NCI-H146 treated with DMSO at 0.1 percent for 48 hours (cell line): ENCODE data around the gene SGO2.

Source experiments
- DNase-seq: peaks from one replicate; lab custom pipeline; 2025; ENCODE audit not compliant: unreplicated experiment; lab: John Stamatoyannopoulos, UW

SGO2 gene, protein sequence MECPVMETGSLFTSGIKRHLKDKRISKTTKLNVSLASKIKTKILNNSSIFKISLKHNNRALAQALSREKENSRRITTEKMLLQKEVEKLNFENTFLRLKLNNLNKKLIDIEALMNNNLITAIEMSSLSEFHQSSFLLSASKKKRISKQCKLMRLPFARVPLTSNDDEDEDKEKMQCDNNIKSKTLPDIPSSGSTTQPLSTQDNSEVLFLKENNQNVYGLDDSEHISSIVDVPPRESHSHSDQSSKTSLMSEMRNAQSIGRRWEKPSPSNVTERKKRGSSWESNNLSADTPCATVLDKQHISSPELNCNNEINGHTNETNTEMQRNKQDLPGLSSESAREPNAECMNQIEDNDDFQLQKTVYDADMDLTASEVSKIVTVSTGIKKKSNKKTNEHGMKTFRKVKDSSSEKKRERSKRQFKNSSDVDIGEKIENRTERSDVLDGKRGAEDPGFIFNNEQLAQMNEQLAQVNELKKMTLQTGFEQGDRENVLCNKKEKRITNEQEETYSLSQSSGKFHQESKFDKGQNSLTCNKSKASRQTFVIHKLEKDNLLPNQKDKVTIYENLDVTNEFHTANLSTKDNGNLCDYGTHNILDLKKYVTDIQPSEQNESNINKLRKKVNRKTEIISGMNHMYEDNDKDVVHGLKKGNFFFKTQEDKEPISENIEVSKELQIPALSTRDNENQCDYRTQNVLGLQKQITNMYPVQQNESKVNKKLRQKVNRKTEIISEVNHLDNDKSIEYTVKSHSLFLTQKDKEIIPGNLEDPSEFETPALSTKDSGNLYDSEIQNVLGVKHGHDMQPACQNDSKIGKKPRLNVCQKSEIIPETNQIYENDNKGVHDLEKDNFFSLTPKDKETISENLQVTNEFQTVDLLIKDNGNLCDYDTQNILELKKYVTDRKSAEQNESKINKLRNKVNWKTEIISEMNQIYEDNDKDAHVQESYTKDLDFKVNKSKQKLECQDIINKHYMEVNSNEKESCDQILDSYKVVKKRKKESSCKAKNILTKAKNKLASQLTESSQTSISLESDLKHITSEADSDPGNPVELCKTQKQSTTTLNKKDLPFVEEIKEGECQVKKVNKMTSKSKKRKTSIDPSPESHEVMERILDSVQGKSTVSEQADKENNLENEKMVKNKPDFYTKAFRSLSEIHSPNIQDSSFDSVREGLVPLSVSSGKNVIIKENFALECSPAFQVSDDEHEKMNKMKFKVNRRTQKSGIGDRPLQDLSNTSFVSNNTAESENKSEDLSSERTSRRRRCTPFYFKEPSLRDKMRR

DNA sequence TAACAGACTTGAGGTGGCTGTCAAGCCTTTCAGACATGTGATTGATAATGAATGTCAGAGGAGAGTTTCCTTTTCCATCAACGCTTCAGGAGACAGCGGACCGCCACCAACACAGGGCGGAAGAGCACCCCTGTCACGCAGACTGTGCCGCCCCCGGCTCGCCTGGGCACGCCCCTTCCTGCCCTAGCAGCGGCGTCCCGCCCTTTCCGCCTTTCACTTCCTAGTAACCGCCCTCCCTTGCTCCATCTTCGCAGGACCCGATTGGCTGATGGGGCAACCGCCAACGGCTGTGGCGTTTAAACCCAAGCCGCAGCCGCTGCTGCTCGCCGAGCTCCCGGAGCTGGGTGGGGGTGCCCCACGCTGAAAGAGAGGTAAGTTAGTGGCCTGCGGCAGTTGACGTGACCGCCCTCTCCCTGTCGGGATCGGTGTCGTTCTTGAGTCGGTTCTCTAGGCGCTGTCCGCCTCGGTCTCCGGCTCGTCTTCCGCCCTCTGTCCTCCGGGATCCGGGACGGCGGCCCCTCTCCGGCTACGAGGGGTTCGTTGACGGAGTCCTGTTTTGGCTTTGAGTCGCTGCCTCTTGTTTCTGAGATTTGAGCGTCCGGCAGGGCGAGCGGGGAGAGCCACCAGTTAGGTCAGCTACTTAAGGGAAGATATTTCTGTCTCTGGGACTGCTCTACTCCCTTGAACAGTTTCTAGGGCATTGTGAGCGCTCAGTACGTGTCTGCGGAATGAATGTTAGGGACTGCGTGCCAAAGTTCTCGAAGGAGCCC lies at the start of gene SGO2:
SGO2 (plus strand) TSS at position 326 of the 770 bp plus-strand sequence. CDS start 6,769 bp downstream, outside the sequence.
- DNase-seq: peak; percentile 83

DNA sequence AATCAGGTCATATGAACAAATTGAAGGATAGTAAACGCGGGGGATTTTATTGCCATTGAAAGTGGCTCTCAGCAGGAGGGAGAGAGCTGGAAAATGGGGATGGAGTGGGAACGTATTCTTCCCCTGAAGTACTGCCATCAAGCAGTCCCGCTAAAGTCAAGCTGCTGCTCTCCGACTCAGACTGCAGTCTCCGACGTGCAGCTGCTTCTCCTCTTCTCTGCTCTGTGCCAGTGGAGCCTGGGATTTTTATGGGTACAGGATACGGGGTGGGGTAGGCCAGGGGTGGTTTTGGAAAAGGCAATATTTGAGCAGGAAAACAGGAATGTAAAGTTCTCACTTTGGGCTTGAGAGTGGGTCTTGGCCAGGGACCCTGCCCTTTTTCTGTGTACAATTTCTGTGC lies 49.2 kb upstream of the SGO2 start:
- DNase-seq: no peak

DNA sequence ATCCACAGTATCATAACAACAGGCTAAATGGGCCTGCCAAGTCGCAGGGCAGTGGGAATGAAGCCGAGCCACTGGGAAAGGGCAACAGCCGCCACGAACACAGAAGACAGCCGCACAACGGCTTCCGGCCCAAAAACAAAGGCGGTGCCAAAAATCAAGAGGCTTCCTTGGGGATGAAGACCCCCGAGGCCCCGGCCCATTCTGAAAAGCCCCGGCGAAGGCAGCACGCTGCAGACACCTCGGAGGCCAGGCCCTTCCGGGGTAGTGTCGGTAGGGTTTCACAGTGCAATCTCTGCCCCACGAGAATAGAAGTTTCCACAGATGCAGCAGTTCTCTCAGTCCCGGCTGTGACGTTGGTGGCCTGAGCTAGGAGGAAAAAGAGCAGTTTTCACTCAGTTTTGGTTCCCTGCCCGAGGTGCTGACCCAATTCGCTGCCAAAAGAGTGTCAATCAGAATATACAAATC lies 48.3 kb upstream of the SGO2 start:
- DNase-seq: no peak

DNA sequence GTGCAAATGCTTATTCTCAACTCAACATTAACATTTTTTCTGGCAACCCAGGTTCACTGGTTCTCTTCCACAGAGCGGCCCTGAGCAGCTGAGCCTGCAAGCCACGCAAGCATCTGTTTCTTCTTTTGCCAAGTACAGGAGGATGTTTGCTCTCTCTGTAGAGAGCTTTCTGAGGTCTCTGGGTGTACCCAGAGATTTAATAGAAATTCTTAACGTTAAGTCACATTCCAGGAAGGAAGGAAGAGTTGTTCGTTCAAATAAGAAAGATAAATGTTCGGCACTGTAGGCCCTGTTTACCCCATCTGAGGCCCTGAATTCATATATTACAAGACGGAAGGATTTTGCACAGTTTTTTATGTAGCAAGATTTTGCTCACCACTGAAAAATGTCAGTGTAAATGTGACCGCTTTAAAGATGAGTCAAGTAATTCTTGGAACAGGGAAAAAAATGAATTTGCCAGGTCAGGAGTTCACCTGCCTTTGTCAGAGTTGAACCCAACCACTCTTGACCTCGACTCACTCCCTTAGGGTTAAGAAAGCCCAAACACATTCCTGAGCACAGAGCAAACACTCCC lies 46.2 kb upstream of the SGO2 start:
- DNase-seq: no peak

DNA sequence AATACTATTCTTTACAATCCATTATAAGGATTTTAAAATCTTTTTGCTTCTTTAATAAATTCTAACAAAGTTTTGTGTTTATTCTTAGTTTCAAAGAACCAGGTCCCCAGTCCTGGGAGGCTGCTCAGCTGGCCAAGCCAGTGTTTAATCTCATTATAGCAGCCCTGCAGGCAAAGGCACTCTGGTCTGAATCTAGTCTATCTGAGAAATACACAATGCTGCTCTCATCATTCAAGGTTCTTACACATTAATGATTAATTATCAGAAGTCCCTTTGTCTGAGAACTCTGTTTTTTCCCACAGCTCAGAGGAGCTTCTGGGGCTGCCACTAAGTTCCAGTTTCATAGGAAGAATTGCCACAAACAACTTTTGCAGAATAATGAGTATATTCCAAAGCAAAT lies 43.8 kb upstream of the SGO2 start:
- DNase-seq: no peak

DNA sequence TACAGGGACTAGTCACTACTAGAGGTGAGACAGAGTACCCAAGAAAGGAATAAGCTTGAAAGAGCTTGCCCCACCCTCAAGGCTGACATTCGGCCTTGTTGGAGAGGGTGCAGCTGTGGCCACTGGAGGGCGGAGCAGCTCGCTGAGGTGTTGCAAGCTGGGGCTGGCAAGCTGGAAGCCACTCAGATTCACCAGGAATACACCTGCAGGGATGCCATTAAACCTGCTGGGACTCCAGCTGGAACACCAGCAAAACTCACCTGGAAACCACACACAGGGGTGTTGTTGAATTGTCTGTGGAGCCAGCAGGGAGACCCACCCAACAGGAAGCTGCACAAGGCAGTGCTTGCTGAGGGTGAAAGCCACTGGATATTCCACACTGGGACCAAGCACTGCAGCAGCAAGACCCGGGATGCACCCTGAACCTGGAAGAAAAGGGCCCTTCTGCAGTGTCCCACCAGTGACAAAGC lies 42.2 kb upstream of the SGO2 start:
- DNase-seq: peak; percentile 66

DNA sequence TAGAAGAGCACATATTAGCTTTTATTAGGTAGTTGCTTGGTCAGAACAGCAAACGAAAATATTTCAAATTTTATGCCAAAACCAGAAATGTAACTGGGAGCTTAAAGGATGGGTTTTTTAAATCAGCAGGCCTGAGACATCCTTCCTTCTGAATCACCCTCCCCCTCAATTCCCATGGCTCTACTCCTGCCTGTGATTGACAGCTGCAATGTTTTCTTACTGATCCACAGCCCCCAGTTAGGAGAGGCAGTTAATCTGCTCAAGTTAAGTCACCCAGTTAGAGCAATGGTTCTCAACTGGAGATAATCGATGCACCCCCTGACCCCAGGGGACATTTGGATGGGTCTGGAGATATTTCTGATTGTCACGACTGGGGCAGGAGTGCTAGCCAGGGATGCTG lies 41.1 kb upstream of the SGO2 start:
- no peak for DNase-seq

DNA sequence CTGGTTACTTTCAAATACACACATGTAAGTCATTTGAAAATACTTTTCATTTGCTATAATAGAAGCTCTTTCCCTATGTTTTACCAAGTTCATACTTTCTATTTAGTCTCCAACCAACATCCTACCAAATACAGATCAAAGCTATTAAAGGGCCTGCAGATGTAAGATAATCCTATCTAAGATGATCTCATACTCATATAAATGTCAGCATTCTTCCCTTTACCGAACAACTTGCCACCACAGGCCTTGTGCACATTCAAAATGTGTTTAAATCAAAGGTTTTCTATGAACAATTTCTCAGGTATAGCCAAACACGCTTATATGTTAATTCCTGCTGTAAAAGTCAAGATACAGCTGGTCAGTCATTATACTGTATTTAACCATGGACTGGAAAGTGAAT lies 39.5 kb upstream of the SGO2 start:
- no peak for DNase-seq

DNA sequence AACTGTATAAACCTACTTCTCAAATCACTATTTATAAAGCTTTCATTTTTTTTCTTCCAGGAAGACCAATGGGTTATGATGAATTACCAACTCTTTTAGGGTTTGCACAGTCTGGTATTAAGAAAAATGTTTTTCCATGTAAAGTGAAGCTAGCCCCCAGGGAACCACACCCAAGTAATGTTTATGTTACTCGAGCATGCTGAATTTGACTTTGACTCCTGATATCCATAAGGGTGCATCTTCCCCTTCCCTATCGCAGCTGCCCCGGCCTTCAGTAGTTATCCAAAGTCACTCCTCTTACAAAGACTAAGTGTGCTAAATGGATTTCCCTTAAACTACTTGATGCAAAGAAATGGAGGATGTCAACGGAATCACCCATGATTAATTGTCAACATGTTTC lies 37.8 kb upstream of the SGO2 start:
- DNase-seq: no peak

DNA sequence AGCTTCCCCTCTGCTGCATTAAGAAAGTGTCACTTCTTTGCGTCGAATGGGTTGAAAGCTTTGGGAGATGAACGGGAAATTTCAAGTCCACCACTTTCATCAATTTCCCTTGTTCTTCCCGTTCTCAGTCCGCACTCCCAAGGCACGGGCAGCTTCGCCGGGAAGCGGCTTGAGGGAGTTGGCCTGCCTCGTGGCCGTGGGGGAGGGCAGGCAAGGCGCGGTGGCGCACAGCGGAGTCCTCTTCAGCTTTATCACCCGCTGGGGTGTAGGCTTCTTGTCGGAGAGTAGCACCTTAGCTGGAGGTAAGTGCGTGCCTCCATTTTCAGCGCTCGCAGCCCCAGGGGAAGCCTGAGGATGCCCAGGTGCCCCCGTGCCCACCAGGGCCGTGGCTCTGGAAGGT lies 36.0 kb upstream of the SGO2 start:
- DNase-seq: no peak

DNA sequence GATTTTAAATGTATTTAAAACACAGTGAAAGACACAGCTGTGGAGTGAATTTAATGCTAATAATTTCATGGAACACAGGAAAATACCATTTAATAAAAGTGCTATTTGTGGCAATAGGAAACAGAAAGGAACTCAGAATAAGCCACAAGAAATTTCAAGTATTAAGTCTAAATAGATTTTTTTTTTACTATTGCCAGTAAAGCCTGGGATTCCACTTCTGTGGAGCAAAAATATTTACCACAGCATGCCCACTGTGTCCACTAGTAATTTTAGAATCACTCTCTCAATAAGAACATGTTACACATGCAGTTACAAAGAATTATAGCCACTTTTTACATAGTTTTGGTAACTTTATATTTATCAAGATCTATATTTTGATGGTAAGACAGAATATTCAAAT lies 33.4 kb upstream of the SGO2 start:
- DNase-seq: no peak

DNA sequence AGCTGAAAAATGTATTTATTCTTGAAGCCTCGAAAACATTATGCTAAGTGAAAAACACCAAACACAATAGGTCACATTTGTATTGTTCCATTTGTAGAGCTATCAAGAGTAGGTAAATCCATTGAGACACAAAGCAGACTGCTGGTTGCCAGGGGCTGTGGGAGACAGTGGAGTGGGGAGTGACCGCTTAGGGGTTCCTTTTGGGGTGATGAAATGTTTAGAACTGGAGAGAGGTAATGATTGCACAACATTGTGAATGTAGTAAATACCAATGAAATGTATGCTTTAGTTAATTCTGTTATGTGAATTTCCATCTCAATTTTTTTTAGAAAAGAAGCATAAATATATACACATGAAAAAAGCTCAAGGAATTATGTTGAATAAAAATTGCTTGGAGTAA lies 32.0 kb upstream of the SGO2 start:
- DNase-seq: no peak

DNA sequence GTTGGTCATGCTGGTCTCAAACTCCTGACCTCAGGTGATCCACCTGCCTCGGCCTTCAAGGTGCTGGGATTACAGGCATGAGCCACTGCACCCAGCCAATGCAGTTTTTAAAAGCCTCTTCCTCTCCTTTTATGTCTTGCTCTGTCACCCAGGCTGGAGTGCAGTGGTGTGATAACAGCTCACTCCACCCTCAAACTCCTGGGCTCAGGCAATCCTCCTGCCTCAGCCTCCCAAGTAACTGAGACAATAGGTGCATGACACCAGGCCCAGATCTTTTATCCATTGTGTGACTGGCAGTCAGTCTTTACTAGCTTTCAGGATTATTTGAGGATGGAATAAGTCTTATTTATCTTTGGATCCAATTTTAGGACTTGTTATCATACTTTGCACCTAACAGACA lies 29.3 kb upstream of the SGO2 start:
- DNase-seq: no peak

DNA sequence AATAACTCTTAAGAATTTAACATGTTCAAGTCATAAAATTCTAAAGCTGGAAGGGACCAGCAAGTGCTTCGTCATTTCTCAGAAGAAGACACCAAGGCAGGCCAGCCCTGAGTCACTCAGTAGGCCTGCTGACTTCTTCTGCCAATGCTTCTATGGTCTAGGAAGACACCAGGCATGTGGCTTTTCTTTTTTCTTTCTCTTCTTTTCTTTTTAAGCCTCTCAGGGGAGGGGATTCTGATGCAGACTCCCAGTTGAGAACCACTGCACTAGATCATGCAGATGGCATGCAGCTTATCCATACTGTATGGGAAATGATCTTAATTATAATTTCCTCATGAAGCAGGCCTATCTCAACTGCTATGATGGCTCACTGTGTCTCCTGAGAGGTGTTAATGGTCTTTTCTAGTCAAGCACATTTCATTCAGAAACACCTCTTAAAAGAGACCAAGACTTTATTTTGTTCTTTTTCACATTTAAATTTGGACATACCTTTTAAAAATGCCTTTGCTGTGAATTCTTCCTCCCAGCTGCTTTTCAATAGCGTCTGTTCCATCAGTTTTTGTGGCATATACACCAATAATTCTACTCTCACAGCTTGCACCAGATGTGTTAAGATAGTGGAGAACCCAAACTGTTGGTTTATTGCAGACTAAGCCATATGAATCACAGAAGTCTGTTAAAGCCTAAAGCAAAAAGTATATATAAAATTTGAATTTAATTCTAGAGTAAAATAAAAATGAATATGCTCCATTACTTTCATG lies 27.4 kb upstream of the SGO2 start:
- DNase-seq: no peak

DNA sequence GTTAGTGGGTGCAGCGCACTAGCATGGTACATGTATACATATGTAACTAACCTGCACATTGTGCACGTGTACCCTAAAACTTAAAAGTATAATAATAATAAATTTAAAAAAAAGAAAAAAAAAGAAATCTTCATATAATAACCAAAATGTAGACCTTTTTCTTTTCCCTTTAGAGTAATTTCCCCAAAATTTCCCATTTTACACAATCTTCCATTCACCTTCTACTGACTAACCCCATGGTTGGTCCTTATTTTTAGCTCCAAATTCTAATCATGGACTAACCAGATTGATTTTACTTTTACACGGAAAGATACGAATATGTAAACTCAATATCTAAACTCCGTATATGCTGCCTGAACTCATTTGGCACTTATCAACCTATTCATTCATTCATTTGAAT lies 23.8 kb upstream of the SGO2 start:
- no peak for DNase-seq

DNA sequence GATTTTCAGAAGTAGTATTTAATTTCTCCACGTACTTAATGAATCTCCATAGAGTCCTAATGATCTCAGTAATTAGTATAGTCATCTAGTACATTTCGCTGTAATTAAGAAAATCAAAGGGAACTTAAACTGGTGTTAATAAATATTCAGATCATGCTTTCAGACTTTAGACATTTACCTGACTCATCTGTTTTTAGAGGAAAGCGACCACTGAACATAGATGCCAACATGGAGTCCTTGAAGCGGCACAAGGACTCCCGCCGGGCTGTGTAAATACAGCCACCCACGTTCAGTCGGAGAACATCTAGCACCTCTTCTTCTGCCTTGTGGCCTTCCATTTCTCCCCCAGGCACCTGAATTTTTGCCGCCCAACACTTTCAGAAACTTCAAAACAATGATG lies 19.3 kb upstream of the SGO2 start:
- DNase-seq: no peak

DNA sequence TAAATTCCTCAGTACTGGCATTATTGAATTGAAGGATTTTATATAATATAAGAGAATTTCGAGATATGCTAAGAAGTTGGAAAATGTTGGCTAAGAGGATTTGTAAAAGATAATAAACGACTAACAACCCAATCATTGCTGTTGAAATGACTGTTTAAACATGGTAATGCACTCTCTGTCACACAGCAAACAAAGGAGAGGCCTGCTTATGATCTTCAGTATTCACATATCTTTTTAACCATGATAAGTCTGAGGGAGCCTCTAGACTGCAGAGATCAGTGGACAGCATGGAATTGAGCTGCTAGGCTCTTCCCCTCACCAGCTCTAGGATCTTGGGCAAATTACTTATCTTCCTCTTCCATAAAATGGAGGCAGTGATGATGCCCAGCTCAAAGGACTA lies 18.8 kb upstream of the SGO2 start:
- DNase-seq: peak; percentile 24

DNA sequence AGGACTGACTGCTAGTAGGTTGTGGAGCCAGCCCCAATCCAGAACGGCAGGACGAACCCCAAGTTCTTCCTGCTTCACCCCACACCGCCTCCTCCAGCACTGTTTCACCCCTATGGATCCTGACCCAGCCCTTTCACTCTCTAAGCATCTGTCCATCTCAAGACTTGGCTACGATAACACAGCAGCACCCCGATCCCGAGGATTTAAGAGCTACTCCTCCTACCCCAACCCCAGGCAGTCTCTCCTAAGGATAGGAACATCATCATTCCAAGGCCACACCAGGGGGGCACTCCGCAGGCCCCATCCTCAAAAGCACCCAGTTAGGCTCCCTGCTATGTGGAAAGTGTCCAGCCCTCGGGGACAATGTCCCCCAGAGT lies 16.8 kb upstream of the SGO2 start:
- DNase-seq: no peak

DNA sequence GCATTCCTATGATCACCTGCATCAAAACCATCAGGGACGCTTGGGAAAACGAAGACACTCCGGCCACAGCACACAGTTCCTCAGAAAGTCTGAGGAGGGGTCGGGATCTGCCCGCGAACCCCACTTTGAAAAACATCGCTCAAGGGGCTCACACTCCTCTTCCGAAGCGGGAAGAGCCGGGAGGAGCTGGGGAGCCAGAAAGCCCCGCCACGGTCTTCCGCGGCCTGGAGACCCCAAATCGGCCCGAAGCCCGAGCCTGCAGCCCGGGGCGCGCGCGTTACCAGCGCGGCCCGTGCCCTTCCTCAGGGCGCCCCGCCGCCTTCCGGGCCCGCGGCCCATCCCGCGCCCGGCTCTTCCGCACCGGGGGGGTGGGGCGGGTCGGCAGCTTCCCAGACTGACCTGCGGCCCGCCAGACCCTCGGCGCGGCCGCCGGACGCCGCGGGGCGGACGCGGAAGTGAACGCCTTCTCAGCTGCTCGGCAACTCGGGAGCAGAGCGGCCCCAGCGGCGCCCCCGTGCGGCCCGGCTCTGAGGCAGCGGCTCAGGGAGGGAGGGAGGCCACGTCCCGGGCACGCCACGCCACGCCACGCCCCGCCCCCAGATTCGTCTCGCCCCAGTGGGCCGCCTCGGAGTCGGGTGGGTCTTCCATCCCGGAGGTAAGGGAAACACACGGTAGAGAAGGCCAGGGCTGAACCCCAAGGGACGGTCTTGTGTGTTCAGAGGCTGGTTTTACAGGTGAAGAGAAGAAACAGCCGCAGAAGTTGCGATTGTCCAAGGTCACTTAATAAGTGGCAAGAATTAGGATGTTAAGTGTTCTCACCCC lies 16.2 kb upstream of the SGO2 start, which contains the start of gene KCTD18:
KCTD18 (minus strand) TSS at position 457 of the 822 bp plus-strand sequence. CDS start 3,052 bp downstream, outside the sequence.
- peak; percentile 43 for DNase-seq
